Right lobe of liver (tissue), 6 donors: ENCODE measurements around the gene GALNT11. TPM values are rescaled to one million over a fixed set of nuclear protein-coding genes. Genes with fewer than 3 reads are reported as not detected.

ENCODE experiments used
- ATAC-seq, 4 donors: fragments of 200-7000 bp; cut with Tn5 transposase; one replicate each; pipeline ENCODE4 v1.9.1; 2020; ENCODE audit warnings: mild to moderate bottlenecking in 4 of 4, moderate library complexity in 4 of 4
- DNase-seq, 3 donors: peaks; one replicate each; pipeline ENCODE4 v3.0.0-alpha.2; 2020
- H3K27ac ChIP-seq, 3 donors: fragments of 200-600 bp; one replicate each; pipeline ENCODE4 v1.8.0; 2022
- H3K27me3 ChIP-seq, 2 donors: fragments of 200-600 bp; one replicate each; pipeline ENCODE4 v1.8.0; 2022
- H3K36me3 ChIP-seq, 4 donors: fragments of 200-600 bp; sonication (generic) in 1 of 4; one replicate each; pipeline versions ENCODE4 v1.5.1 to v1.8.0; 2017 to 2022; ENCODE audit warnings: control low read depth in 1 of 4
- H3K4me1 ChIP-seq, 4 donors: fragments of 200-600 bp; sonication (generic) in 1 of 4; one replicate each; pipeline versions ENCODE4 v1.5.1 to v1.8.0; 2017 to 2022; ENCODE audit warnings: control low read depth in 1 of 4
- H3K4me3 ChIP-seq, 3 donors: fragments of 200-600 bp; one replicate each; pipeline ENCODE4 v1.8.0; 2022
- H3K9me3 ChIP-seq, 4 donors: fragments of 200-600 bp; sonication (generic) in 1 of 4; one replicate each; pipeline versions ENCODE4 v1.5.1 to v1.8.0; 2017 to 2022; ENCODE audit warnings: control low read depth in 1 of 4
- CTCF ChIP-seq, 4 donors: fragments of 200-600 bp in 3 of 4; fragments of 450-650 bp in 1 of 4; IDR thresholded peaks; one replicate each; pipeline versions ENCODE4 v1.5.1 to v1.8.0; 2016 to 2022; ENCODE audit warnings: antibody characterized with exemption in 4 of 4, mild to moderate bottlenecking in 2 of 4
- POLR2A ChIP-seq: fragments of 450-650 bp; IDR thresholded peaks from one replicate; pipeline ENCODE4 v1.6.1; 2017; ENCODE audit warnings: antibody characterized with exemption, mild to moderate bottlenecking
- WGBS: methylation state at CpG from one replicate; pipeline ENCODE4 v1.1.6; 2018; ENCODE audit warnings: low coverage, low lambda C conversion rate; ENCODE audit not compliant: insufficient coverage; ENCODE audit errors: missing lambda C conversion rate; 5-methylcytosine and 5-hydroxymethylcytosine counted together
- intact Hi-C, 2 donors: fragments of 100-400 bp; cut with DNase I; formaldehyde crosslinking; loops; one replicate each; pipeline versions ENCODE4 v1.11.2 to v1.14.1; 2022
- total RNA-seq, 6 experiments: library from RNA; depleted of rRNA in 2 of 6; stranded (reverse); fragments of >200 nt in 2 of 6; fragmentation: NEBNext Ultra II Directional in 3 of 6; extraction: Animal tissue kit (Norgen Biotek cat#: 25700) in 3 of 6; gene quantifications; one replicate each; pipeline versions ENCODE4 v1.1.0 to v1.2.4, GENCODE V29; 2016 to 2023
- donor health status: DM: no; HTN: yes; CAD: no.
- donor health status: DM: no; HTN: no; CAD: no.
- donor health status: DM: no; HTN: no; CAD: no.
- donor health status: DM: no; HTN: yes; CAD: no.
- donor health status: DM: no; HTN: yes; CAD: no.

The GALNT11 gene
- total RNA-seq, 6 experiments from 2014 or later: 12.0 to 21.7 (median 14.7) TPM

- DNase-seq: no peak
- no CpG with 5 or more reads among the region's 3 CpGs for WGBS
- H3K4me1 ChIP-seq: no peaks in the 10 kb centered on the region
These were observed 40.9 kb upstream of the GALNT11 start for GRCh38 chr7:151984612-151985011.

GRCh38 chr7:151987748-151988529, 37.5 kb upstream of the GALNT11 start:
- TF ChIP-seq CTCF (IDR thresholded peaks at IDR 0.05): no peak
- H3K9me3 ChIP-seq: no peaks in the 10 kb centered on the region
- H3K4me1 ChIP-seq: no peaks in the 10 kb centered on the region
- intact Hi-C loops: no loop called here
- H3K36me3 ChIP-seq: no peaks in the 10 kb centered on the region
- H3K27me3 ChIP-seq: no peaks in the 10 kb centered on the region
- ATAC-seq (no peak), DNase-seq (no peak)
- no peak overlapping the region for H3K4me3 ChIP-seq
- WGBS: 48% methylated on average over 7 of the region's 18 CpGs
- H3K27ac ChIP-seq: no peak overlapping the region

More at GRCh38 chr7:151984612-151985011, 40.9 kb upstream of the GALNT11 start:
- H3K27me3 ChIP-seq: no peaks in the 10 kb centered on the region
- TF ChIP-seq POLR2A (no peak), CTCF (IDR thresholded peaks at IDR 0.05) (no peak)
- H3K9me3 ChIP-seq: no peaks in the 10 kb centered on the region
- intact Hi-C loops: no loop called here
- no peak overlapping the region for H3K27ac ChIP-seq
- no peak overlapping the region for H3K4me3 ChIP-seq
- ATAC-seq: no peak
- no peaks in the 10 kb centered on the region for H3K36me3 ChIP-seq

GRCh38 chr7:151992375-151992774, 33.1 kb upstream of the GALNT11 start:
- TF ChIP-seq CTCF (IDR thresholded peaks at IDR 0.05) (peak in 2 of 4 donors; percentile 20 to 26), POLR2A (no peak)
- no peaks in the 10 kb centered on the region for H3K36me3 ChIP-seq
- WGBS: 21% methylated on average over 7 of the region's 12 CpGs
- ATAC-seq (peak; percentile 86 to 96 (median 92)), DNase-seq (peak in 2 of 3 donors; percentile 50 to 52)
- no peak overlapping the region for H3K4me3 ChIP-seq
- H3K27ac ChIP-seq: no peak overlapping the region
- H3K4me1 ChIP-seq: no peaks in the 10 kb centered on the region
- intact Hi-C loops: no loop called here
- no peaks in the 10 kb centered on the region for H3K9me3 ChIP-seq
- H3K27me3 ChIP-seq: no peaks in the 10 kb centered on the region

- WGBS: 59% methylated on average over 11 of the region's 14 CpGs
- ATAC-seq (no peak), DNase-seq (no peak)
- intact Hi-C loops: no loop called here
- Histone ChIP-seq H3K4me1 (no peaks in the 10 kb centered on the region), H3K36me3 (no peaks in the 10 kb centered on the region), H3K27ac (no peak overlapping the region), H3K4me3 (no peak overlapping the region), H3K27me3 (no peaks in the 10 kb centered on the region), H3K9me3 (no peaks in the 10 kb centered on the region)
- TF ChIP-seq POLR2A (no peak), CTCF (IDR thresholded peaks at IDR 0.05) (no peak)
These were observed 31.3 kb upstream of the GALNT11 start for GRCh38 chr7:151993977-151994676.
